WTC11 (cell line): ENCODE measurements around the gene SUSD4. TPM values are rescaled to one million over a fixed set of nuclear protein-coding genes. Genes with fewer than 3 reads are reported as not detected.

ENCODE experiments used
- ATAC-seq: fragments of 200-7000 bp; cut with Tn5 transposase; 2 replicates; pipeline ENCODE4 v1.10.0; 2021; ENCODE audit warnings: mild to moderate bottlenecking, moderate library complexity
- CTCF ChIA-PET: fragments of 300-600 bp; sonication (Branson Sonifier 250); formaldehyde crosslinking; loops from one replicate; lab custom pipeline; 2021; ENCODE audit warnings: antibody characterized with exemption; lab: Charles Lee
- POLR2A ChIA-PET: fragments of 350-600 bp; sonication (Branson Sonifier 250); formaldehyde crosslinking; loops from one replicate; lab custom pipeline; 2021; ENCODE audit warnings: antibody characterized with exemption; lab: Charles Lee
- DNase-seq: peaks from one replicate; pipeline ENCODE4 v3.0.0; 2021; ENCODE audit warnings: low spot score
- H3K27ac Mint-ChIP-seq: 2 replicates; pipeline ENCODE4 v1.8.0; 2021; ENCODE audit warnings: mixed read lengths
- H3K27me3 Mint-ChIP-seq: 2 replicates; pipeline ENCODE4 v1.8.0; 2021; ENCODE audit warnings: low read depth, mild to moderate bottlenecking, moderate library complexity, mixed read lengths
- H3K36me3 Mint-ChIP-seq: 2 replicates; pipeline ENCODE4 v1.8.0; 2021; ENCODE audit warnings: mixed read lengths
- H3K4me1 Mint-ChIP-seq: 2 replicates; pipeline ENCODE4 v1.8.0; 2022; ENCODE audit warnings: mixed read lengths
- H3K4me3 Mint-ChIP-seq: 2 replicates; pipeline ENCODE4 v1.8.0; 2021; ENCODE audit warnings: mild to moderate bottlenecking, moderate library complexity, mixed read lengths
- H3K9me3 Mint-ChIP-seq: 2 replicates; pipeline ENCODE4 v1.8.0; 2021; ENCODE audit warnings: mixed read lengths
- KAT7 ChIP-seq: sonication (generic); formaldehyde crosslinking; IDR thresholded peaks from 2 replicates; pipeline ENCODE4 v1.8.1; 2023; ENCODE audit warnings: missing genetic modification reagents, mild to moderate bottlenecking, borderline replicate concordance
- NFE2L1 ChIP-seq: sonication (generic); formaldehyde crosslinking; IDR thresholded peaks from 2 replicates; pipeline ENCODE4 v1.8.1; 2023; ENCODE audit warnings: missing genetic modification reagents
- NR2C2 ChIP-seq: sonication (generic); formaldehyde crosslinking; IDR thresholded peaks from 2 replicates; pipeline ENCODE4 v1.8.0; 2022; ENCODE audit warnings: mild to moderate bottlenecking, missing genetic modification reagents
- SMAD4 ChIP-seq: sonication (generic); formaldehyde crosslinking; IDR thresholded peaks from 2 replicates; pipeline ENCODE4 v1.8.0; 2022; ENCODE audit warnings: mild to moderate bottlenecking, missing genetic modification reagents
- TEAD1 ChIP-seq: sonication (generic); formaldehyde crosslinking; IDR thresholded peaks from 2 replicates; pipeline ENCODE4 v1.8.0; 2022; ENCODE audit warnings: mild to moderate bottlenecking, missing genetic modification reagents
- ZNF396 ChIP-seq: fragments of 250-450 bp; sonication (Bioruptor Pico); IDR thresholded peaks from 2 replicates; pipeline ENCODE4 v1.8.0; 2021; ENCODE audit warnings: mild to moderate bottlenecking, moderate library complexity, borderline replicate concordance
- ZNF671 ChIP-seq: fragments of 250-450 bp; sonication (Bioruptor Pico); IDR thresholded peaks from 2 replicates; pipeline ENCODE4 v1.8.0; 2021; ENCODE audit warnings: mild to moderate bottlenecking
- total RNA-seq: library from RNA; stranded (reverse); gene quantifications from 3 replicates; pipeline ENCODE4 v1.2.3, GENCODE V29; 2021
- TF ChIP-seq, protein P1 (sequence below): sonication (generic); formaldehyde crosslinking; IDR thresholded peaks from 2 replicates; pipeline ENCODE4 v1.8.1; 2022; ENCODE audit warnings: low read depth, missing genetic modification reagents, borderline replicate concordance
- TF ChIP-seq, protein P2 (sequence below): sonication (generic); formaldehyde crosslinking; IDR thresholded peaks from 2 replicates; pipeline ENCODE4 v1.8.1; 2022; ENCODE audit warnings: low read depth, mild to moderate bottlenecking, moderate library complexity, missing genetic modification reagents, borderline replicate concordance
- TF ChIP-seq, protein P3 (sequence below): sonication (generic); formaldehyde crosslinking; IDR thresholded peaks from 2 replicates; pipeline ENCODE4 v1.8.0; 2022; ENCODE audit warnings: mild to moderate bottlenecking, missing genetic modification reagents
- TF ChIP-seq, protein P4 (sequence below): fragments of 250-450 bp; sonication (Bioruptor Pico); IDR thresholded peaks from 2 replicates; pipeline ENCODE4 v1.9.0; 2021; ENCODE audit warnings: mild to moderate bottlenecking
- TF ChIP-seq, protein P5 (sequence below): fragments of 250-450 bp; sonication (Bioruptor Pico); conservative IDR thresholded peaks from 2 replicates; pipeline ENCODE4 v1.9.0; 2021; ENCODE audit warnings: mild to moderate bottlenecking
- TF ChIP-seq, protein P6 (sequence below): sonication (generic); formaldehyde crosslinking; IDR thresholded peaks from 2 replicates; pipeline ENCODE4 v1.8.0; 2022; ENCODE audit warnings: mild to moderate bottlenecking, missing genetic modification reagents
- TF ChIP-seq, protein P7 (sequence below): sonication (generic); formaldehyde crosslinking; IDR thresholded peaks from 2 replicates; pipeline ENCODE4 v1.8.0; 2022; ENCODE audit warnings: mild to moderate bottlenecking, missing genetic modification reagents
- TF ChIP-seq, protein P8 (sequence below): sonication (generic); formaldehyde crosslinking; IDR thresholded peaks from 2 replicates; pipeline ENCODE4 v1.8.1; 2022; ENCODE audit warnings: missing genetic modification reagents, borderline replicate concordance

SUSD4 gene
- total RNA-seq, 1 experiment from 2014 or later, result 1.8 TPM

DNA sequence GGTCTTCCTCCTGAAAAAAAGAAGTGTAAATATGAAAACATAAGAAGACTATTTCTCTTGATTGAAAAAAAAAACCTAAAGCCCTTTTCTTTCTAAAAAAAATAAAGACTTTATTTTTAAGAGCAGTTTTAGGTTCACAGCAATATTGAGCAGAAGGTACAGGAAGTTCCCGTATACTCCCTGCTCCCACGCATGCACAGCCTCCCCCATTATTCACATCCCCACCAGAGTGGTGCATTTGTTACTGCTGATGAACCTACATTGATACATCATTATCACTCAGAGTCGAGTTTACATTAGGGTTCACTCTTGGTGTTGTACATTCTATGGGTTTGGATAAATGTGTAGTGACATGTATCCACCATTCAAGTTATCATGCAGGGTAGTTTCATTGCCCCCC lies 128.9 kb downstream of the SUSD4 start:
- no peak for TF ChIP-seq ZNF396
- TF ChIP-seq, protein P1, sequence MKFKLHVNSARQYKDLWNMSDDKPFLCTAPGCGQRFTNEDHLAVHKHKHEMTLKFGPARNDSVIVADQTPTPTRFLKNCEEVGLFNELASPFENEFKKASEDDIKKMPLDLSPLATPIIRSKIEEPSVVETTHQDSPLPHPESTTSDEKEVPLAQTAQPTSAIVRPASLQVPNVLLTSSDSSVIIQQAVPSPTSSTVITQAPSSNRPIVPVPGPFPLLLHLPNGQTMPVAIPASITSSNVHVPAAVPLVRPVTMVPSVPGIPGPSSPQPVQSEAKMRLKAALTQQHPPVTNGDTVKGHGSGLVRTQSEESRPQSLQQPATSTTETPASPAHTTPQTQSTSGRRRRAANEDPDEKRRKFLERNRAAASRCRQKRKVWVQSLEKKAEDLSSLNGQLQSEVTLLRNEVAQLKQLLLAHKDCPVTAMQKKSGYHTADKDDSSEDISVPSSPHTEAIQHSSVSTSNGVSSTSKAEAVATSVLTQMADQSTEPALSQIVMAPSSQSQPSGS (CRISPR knock-in tag), result no peak
- TF ChIP-seq, protein P2, sequence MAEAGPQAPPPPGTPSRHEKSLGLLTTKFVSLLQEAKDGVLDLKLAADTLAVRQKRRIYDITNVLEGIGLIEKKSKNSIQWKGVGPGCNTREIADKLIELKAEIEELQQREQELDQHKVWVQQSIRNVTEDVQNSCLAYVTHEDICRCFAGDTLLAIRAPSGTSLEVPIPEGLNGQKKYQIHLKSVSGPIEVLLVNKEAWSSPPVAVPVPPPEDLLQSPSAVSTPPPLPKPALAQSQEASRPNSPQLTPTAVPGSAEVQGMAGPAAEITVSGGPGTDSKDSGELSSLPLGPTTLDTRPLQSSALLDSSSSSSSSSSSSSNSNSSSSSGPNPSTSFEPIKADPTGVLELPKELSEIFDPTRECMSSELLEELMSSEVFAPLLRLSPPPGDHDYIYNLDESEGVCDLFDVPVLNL (CRISPR knock-in tag), result no peak
- TF ChIP-seq, protein P3, sequence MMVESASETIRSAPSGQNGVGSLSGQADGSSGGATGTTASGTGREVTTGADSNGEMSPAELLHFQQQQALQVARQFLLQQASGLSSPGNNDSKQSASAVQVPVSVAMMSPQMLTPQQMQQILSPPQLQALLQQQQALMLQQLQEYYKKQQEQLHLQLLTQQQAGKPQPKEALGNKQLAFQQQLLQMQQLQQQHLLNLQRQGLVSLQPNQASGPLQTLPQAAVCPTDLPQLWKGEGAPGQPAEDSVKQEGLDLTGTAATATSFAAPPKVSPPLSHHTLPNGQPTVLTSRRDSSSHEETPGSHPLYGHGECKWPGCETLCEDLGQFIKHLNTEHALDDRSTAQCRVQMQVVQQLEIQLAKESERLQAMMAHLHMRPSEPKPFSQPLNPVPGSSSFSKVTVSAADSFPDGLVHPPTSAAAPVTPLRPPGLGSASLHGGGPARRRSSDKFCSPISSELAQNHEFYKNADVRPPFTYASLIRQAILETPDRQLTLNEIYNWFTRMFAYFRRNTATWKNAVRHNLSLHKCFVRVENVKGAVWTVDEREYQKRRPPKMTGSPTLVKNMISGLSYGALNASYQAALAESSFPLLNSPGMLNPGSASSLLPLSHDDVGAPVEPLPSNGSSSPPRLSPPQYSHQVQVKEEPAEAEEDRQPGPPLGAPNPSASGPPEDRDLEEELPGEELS (CRISPR knock-in tag), result no peak
- no peak for TF ChIP-seq NFE2L1 (CRISPR knock-in tag)
- TF ChIP-seq, protein P4, sequence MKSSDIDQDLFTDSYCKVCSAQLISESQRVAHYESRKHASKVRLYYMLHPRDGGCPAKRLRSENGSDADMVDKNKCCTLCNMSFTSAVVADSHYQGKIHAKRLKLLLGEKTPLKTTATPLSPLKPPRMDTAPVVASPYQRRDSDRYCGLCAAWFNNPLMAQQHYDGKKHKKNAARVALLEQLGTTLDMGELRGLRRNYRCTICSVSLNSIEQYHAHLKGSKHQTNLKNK, result no peak
- no peak for TF ChIP-seq ZNF671
- TF ChIP-seq TEAD1 (CRISPR knock-in tag), result no peak
- TF ChIP-seq SMAD4 (CRISPR knock-in tag), result no peak
- TF ChIP-seq NR2C2, result no peak
- TF ChIP-seq, protein P5, sequence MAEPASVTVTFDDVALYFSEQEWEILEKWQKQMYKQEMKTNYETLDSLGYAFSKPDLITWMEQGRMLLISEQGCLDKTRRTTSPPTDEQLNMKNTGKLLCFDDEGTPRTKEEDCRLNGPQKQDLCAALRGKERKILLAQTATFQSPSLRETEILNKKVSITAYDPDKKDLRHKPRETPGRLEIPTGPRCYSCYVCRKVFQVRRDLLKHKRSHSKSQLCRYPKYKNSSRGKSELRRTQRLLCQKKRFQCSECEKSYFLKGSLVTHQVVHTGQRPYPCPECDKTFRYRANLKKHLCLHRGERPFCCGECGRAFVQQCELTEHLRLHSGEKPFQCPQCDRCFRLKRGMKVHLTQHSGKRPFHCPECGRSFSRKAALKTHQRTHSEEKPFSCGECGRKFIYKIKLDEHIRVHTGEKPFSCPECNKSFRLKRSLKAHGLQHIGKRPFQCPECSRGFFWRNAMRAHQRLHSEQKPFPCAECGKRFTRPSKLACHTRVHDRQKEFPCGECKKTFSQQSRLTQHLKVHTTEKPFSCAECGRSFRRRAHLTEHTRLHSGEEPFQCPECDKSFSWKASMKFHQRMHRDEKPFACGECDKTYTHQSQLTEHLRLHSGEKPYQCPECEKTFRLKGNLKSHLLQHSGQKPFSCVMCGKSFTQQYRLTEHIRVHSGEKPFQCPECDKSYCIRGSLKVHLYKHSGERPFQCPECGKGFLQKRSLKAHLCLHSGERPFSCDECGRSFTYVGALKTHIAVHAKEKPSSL (CRISPR knock-in tag), result no peak
- TF ChIP-seq, protein P6, sequence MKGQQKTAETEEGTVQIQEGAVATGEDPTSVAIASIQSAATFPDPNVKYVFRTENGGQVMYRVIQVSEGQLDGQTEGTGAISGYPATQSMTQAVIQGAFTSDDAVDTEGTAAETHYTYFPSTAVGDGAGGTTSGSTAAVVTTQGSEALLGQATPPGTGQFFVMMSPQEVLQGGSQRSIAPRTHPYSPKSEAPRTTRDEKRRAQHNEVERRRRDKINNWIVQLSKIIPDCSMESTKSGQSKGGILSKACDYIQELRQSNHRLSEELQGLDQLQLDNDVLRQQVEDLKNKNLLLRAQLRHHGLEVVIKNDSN (CRISPR knock-in tag), result no peak
- TF ChIP-seq, protein P7, sequence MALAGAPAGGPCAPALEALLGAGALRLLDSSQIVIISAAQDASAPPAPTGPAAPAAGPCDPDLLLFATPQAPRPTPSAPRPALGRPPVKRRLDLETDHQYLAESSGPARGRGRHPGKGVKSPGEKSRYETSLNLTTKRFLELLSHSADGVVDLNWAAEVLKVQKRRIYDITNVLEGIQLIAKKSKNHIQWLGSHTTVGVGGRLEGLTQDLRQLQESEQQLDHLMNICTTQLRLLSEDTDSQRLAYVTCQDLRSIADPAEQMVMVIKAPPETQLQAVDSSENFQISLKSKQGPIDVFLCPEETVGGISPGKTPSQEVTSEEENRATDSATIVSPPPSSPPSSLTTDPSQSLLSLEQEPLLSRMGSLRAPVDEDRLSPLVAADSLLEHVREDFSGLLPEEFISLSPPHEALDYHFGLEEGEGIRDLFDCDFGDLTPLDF (CRISPR knock-in tag), result no peak
- TF ChIP-seq, protein P8, sequence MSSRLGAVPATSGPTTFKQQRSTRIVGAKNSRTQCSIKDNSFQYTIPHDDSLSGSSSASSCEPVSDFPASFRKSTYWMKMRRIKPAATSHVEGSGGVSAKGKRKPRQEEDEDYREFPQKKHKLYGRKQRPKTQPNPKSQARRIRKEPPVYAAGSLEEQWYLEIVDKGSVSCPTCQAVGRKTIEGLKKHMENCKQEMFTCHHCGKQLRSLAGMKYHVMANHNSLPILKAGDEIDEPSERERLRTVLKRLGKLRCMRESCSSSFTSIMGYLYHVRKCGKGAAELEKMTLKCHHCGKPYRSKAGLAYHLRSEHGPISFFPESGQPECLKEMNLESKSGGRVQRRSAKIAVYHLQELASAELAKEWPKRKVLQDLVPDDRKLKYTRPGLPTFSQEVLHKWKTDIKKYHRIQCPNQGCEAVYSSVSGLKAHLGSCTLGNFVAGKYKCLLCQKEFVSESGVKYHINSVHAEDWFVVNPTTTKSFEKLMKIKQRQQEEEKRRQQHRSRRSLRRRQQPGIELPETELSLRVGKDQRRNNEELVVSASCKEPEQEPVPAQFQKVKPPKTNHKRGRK (CRISPR knock-in tag), result no peak
- no peak for TF ChIP-seq KAT7 (CRISPR knock-in tag)
- TF ChIP-seq, all 79 proteins: peak for 0
- POLR2A ChIA-PET, result no interaction called here
- Mint-ChIP-seq H3K36me3 (no peaks in the 10 kb centered on the region), H3K27ac (no peak overlapping the region), H3K9me3 (peaks cover 9% of the 10 kb centered on the region; the same call in 1 of the 2 replicates), H3K27me3 (no peaks in the 10 kb centered on the region; the same call in 1 of the 2 replicates), H3K4me1 (no peaks in the 10 kb centered on the region), H3K4me3 (no peak overlapping the region)
- CTCF ChIA-PET, result no interaction called here
- no peak for ATAC-seq
- no peak for DNase-seq
